Measurements from ENCODE around the gene PLRG1.

The PLRG1 gene

DNA sequence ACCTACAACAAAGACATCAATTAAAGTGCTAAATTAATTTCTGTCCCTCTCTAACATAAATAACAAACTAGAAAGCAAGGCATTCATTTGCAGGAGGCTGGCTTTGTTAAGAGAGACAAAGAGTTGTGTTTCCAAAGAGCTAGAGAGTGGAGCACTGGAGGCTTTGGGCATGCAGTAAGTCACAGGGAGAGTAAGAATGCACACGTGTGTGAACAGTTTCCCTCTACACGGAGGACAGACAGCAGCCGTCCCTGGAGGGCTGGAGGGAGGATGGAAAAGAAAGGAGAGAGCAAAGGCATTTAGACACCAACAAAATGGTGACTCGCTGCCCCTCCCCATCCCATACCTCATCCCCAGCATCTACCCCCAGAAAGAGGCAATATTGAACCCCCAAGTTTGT, 38.2 kb downstream of the PLRG1 start:
- H3K4me1 ChIP-seq (ENCODE audit: insufficient read depth, low read length) = peaks cover 10% of the 10 kb centered on the region
- H3K9ac ChIP-seq (ENCODE audit: low read depth, low read length) = no peak overlapping the region
- H3K36me3 ChIP-seq (ENCODE audit: insufficient read depth, low read length) = no peaks in the 10 kb centered on the region
- 81% methylated on average over 4 of the region's 4 CpGs for WGBS
- no peak overlapping the region for H3K4me3 ChIP-seq (ENCODE audit: low read length)
- no peaks in the 10 kb centered on the region for H3K27me3 ChIP-seq (ENCODE audit: insufficient read depth, low read length)
- no peak overlapping the region for H3K27ac ChIP-seq (ENCODE audit: low read depth, low read length)
- H3K9me3 ChIP-seq (ENCODE audit: insufficient read depth, low read depth, low read length) = no peaks in the 10 kb centered on the region

GRCh38 chr4:154511548-154511947, 38.7 kb downstream of the PLRG1 start:
- Histone ChIP-seq H3K27me3 (ENCODE audit: insufficient read depth, low read length) (no peaks in the 10 kb centered on the region), H3K36me3 (ENCODE audit: insufficient read depth, low read length) (no peaks in the 10 kb centered on the region)
- 75% methylated on average over 2 of the region's 2 CpGs for WGBS

DNA sequence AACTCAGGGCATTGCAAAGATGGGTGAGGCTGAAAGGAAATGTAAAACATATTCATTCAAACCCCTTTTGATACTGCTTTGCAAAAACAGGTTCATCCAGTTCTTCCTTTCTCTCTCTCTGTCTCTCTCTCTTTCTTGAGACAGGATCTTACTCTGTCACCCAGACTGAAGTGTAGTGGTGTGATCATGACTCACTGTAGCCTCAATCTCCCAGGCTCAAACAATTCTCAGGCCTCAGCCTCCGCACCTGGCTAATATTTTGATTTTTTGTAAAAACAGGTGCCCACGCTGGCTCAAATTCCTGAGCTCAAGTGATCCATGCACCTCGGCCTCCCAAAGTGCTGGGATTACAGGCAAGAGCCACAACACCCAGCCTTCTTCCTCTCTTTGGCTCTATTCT, 43.0 kb downstream of the PLRG1 start:
- H3K36me3 ChIP-seq (ENCODE audit: insufficient read depth, low read length) = no peaks in the 10 kb centered on the region
- H3K9me3 ChIP-seq (ENCODE audit: insufficient read depth, low read depth, low read length) = no peaks in the 10 kb centered on the region
- no peaks in the 10 kb centered on the region for H3K27me3 ChIP-seq (ENCODE audit: insufficient read depth, low read length)
- H3K9ac ChIP-seq (ENCODE audit: low read depth, low read length) = no peak overlapping the region
- WGBS = 90% methylated on average over 3 of the region's 3 CpGs
- H3K4me3 ChIP-seq (ENCODE audit: low read length) = no peak overlapping the region
- no peak overlapping the region for H3K27ac ChIP-seq (ENCODE audit: low read depth, low read length)
- H3K4me1 ChIP-seq (ENCODE audit: insufficient read depth, low read length) = peaks cover 5% of the 10 kb centered on the region

More at GRCh38 chr4:154511548-154511947, 38.7 kb downstream of the PLRG1 start:
- H3K4me1 ChIP-seq (ENCODE audit: insufficient read depth, low read length) = peaks cover 10% of the 10 kb centered on the region
- no peak overlapping the region for H3K9ac ChIP-seq (ENCODE audit: low read depth, low read length)
- no peaks in the 10 kb centered on the region for H3K9me3 ChIP-seq (ENCODE audit: insufficient read depth, low read depth, low read length)
- H3K27ac ChIP-seq (ENCODE audit: low read depth, low read length) = no peak overlapping the region
- H3K4me3 ChIP-seq (ENCODE audit: low read length) = no peak overlapping the region

DNA sequence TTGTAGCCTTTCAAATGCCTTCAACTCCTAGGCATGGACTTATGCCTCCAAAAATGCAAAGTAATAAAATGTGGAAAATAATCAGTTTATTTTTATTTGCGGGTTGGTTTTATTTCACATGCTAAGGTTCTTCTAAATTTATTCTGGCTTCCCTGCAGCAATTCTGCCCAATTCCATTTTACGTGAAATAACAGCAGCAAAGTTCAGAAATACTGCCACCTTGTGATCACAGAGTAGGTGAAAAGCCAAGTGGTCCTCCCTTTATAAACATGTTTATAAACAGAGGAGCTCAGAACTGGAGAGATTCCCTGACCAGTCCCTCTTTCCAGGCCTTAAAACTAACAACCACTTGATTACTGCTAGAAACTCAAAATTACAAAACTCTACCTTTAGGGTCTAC, 43.9 kb downstream of the PLRG1 start:
- no peaks in the 10 kb centered on the region for H3K4me1 ChIP-seq (ENCODE audit: insufficient read depth, low read length)
- no peaks in the 10 kb centered on the region for H3K27me3 ChIP-seq (ENCODE audit: insufficient read depth, low read length)
- H3K9me3 ChIP-seq (ENCODE audit: insufficient read depth, low read depth, low read length) = no peaks in the 10 kb centered on the region
- no peak overlapping the region for H3K4me3 ChIP-seq (ENCODE audit: low read length)
- no peaks in the 10 kb centered on the region for H3K36me3 ChIP-seq (ENCODE audit: insufficient read depth, low read length)
- 37% methylated on average over 2 of the region's 2 CpGs for WGBS
- no peak overlapping the region for H3K27ac ChIP-seq (ENCODE audit: low read depth, low read length)
- H3K9ac ChIP-seq (ENCODE audit: low read depth, low read length) = no peak overlapping the region

DNA sequence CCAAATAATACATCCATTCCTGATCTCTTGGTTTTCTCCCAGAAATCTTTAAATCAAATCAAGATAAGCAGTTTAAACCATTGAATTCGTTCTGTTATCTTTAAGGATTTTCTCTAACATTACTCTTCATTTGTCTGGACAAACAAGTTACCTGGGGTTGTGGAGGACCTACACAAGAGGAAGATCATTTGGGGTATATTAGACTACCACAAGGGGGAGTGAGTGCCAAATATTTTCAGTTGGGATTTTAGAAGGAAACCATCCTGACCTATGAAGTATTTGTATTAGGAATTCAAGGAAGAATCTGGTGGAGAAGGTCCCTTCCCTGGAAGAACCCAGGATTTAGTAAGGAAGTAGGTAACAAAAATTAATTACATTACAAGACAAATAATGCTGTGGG, 46.6 kb downstream of the PLRG1 start:
- WGBS = 55% methylated on average over 1 of the region's 1 CpG
- Histone ChIP-seq H3K27me3 (ENCODE audit: insufficient read depth, low read length) (no peaks in the 10 kb centered on the region; the same call in 1 of the 2 replicates), H3K9ac (ENCODE audit: low read depth, low read length) (no peak overlapping the region), H3K4me1 (ENCODE audit: insufficient read depth, low read length) (no peaks in the 10 kb centered on the region), H3K36me3 (ENCODE audit: insufficient read depth, low read length) (no peaks in the 10 kb centered on the region), H3K9me3 (ENCODE audit: insufficient read depth, low read depth, low read length) (no peaks in the 10 kb centered on the region), H3K4me3 (ENCODE audit: low read length) (no peak overlapping the region), H3K27ac (ENCODE audit: low read depth, low read length) (no peak overlapping the region)

- Histone ChIP-seq H3K27me3 (ENCODE audit: insufficient read depth, low read length) (no peaks in the 10 kb centered on the region; the same call in 1 of the 2 replicates), H3K36me3 (ENCODE audit: insufficient read depth, low read length) (no peaks in the 10 kb centered on the region), H3K4me3 (ENCODE audit: low read length) (no peak overlapping the region), H3K27ac (ENCODE audit: low read depth, low read length) (no peak overlapping the region), H3K4me1 (ENCODE audit: insufficient read depth, low read length) (no peaks in the 10 kb centered on the region), H3K9me3 (ENCODE audit: insufficient read depth, low read depth, low read length) (no peaks in the 10 kb centered on the region), H3K9ac (ENCODE audit: low read depth, low read length) (no peak overlapping the region)
- 89% methylated on average over 6 of the region's 6 CpGs for WGBS
Measured at GRCh38 chr4:154502111-154502510, 48.1 kb downstream of the PLRG1 start.

DNA sequence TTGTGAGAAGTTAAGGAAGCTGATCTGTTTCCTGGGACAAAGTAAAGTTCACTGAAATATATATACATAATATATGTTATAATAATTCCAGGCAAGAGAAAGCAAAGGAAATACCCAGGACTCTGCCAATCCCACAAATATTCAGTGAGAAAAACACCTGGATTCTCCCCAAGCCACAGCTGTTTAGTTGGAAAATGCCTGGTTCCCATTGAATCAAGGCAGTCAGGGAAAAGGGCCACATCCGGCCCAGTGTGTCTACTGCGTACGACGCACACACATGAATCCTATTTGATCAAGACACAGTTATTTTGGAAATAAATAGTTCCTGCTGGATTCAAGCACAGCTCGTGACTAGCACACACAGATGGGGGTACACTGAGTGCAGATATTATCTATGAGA, 52.3 kb downstream of the PLRG1 start:
- 97% methylated on average over 5 of the region's 5 CpGs for WGBS
- Histone ChIP-seq H3K4me3 (ENCODE audit: low read length) (no peak overlapping the region), H3K9me3 (ENCODE audit: insufficient read depth, low read depth, low read length) (no peaks in the 10 kb centered on the region), H3K27ac (ENCODE audit: low read depth, low read length) (no peak overlapping the region), H3K9ac (ENCODE audit: low read depth, low read length) (no peak overlapping the region), H3K4me1 (ENCODE audit: insufficient read depth, low read length) (no peaks in the 10 kb centered on the region), H3K36me3 (ENCODE audit: insufficient read depth, low read length) (no peaks in the 10 kb centered on the region), H3K27me3 (ENCODE audit: insufficient read depth, low read length) (peaks cover 16% of the 10 kb centered on the region)

DNA sequence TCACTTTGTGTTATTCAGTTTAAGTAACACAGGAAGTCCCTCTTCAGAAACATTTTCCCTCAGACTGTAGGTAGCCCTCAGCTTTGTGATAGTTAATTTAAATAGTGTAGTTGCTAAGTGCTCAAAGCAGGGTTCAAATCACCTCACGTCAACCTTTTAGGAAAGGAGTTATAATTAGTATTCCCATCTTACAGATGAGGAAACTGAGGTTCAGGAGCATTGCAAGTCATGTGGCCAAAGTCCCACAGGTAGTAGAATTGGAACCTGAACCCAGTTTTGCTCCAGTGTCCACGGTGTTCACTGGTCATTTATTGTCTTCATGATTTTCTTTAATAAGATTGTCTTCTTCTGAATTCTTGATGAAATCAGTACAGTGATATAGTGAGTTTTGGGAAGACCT, 54.3 kb downstream of the PLRG1 start:
- Histone ChIP-seq H3K4me3 (ENCODE audit: low read length) (no peak overlapping the region), H3K9me3 (ENCODE audit: insufficient read depth, low read depth, low read length) (no peaks in the 10 kb centered on the region), H3K27ac (ENCODE audit: low read depth, low read length) (no peak overlapping the region), H3K27me3 (ENCODE audit: insufficient read depth, low read length) (peaks cover 36% of the 10 kb centered on the region), H3K9ac (ENCODE audit: low read depth, low read length) (no peak overlapping the region), H3K36me3 (ENCODE audit: insufficient read depth, low read length) (no peaks in the 10 kb centered on the region), H3K4me1 (ENCODE audit: insufficient read depth, low read length) (no peaks in the 10 kb centered on the region)
- WGBS = 89% methylated on average over 2 of the region's 2 CpGs

DNA sequence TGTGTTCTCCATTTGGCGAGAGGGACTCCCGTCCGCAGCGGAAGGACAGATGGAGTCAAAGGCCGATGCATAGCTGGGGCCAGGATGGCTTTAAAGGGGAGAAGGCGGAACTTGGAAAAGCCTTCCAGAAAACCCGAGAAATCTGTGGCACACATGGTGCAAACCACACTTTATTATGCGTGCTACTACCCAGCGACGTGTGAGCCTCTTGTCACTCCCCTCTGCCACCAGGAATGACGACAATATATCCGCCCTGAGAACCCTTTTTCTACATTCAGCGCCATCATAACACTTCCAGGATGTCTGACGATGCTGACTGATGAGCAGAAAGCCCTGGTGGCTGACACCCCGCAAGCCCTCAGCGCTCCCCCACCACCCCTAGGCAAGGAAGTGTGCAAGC, 57.9 kb downstream of the PLRG1 start:
- H3K27ac ChIP-seq (ENCODE audit: low read depth, low read length) = no peak overlapping the region
- 40% methylated on average over 16 of the region's 16 CpGs for WGBS
- peaks cover 70% of the 10 kb centered on the region for H3K27me3 ChIP-seq (ENCODE audit: insufficient read depth, low read length)
- no peak overlapping the region for H3K9ac ChIP-seq (ENCODE audit: low read depth, low read length)
- no peaks in the 10 kb centered on the region for H3K4me1 ChIP-seq (ENCODE audit: insufficient read depth, low read length)
- H3K9me3 ChIP-seq (ENCODE audit: insufficient read depth, low read depth, low read length) = no peaks in the 10 kb centered on the region
- H3K36me3 ChIP-seq (ENCODE audit: insufficient read depth, low read length) = no peaks in the 10 kb centered on the region
- peak overlapping the region; percentile 64 for H3K4me3 ChIP-seq (ENCODE audit: low read length)

DNA sequence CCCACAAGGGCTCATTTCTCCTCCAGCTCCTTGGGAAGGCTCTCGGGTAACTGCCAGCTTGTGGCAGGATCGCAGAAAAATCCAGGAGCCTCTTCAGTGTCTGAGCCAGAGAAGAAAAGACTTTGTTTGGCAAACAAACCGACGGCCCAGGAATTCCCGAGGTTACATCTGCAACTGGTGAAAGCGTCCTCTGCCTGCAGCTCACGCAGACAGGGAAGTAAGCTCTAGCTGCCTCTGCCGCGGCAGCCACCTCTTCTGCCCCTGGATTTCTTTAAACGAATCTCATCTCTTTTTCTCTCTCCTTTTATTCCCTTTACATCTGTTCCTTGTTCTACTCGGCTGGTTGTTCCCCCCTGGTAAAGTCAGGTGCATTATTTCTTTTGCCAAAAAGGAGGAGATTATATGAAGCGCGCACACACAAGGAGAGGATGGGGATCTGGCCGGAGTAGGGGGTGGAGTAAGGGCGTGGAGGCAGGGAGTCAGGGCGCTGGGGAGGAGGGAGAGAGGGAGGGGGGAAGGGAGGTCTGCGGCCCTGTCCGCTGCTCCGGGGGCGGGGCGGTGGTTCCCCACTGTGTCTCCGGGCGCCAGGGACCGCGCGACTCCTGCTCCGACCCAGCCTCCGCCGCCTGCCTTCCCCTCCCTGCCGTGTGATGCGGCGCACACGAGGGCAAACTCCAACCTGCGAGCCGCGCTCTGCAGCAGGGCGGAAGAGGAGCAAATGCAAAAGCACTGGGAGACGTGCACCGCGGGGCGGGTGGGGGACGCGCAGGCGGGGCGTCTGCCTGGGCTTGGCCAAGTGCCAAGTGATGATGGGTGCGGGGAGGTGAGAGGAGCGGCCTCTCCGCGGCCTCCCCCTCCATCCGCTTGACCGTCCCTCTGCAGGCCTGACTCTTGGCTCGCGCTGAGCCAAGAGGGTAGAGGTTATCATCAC, 58.6 kb downstream of the PLRG1 start, which contains the start of gene DCHS2:
Gene DCHS2, minus strand, starts transcription at position 459 of the 931 bp plus-strand sequence. Its CDS starts 444 bp downstream, at position 15.
- H3K9me3 ChIP-seq (ENCODE audit: insufficient read depth, low read depth, low read length) = no peaks in the 10 kb centered on the region
- H3K4me1 ChIP-seq (ENCODE audit: insufficient read depth, low read length) = no peaks in the 10 kb centered on the region
- H3K36me3 ChIP-seq (ENCODE audit: insufficient read depth, low read length) = no peaks in the 10 kb centered on the region
- H3K27me3 ChIP-seq (ENCODE audit: insufficient read depth, low read length) = peaks cover 76% of the 10 kb centered on the region
- WGBS = under 1% methylated on average over 53 of the region's 53 CpGs
- no peak within 1 kb of the TSS for H3K9ac ChIP-seq (ENCODE audit: low read depth, low read length)
- H3K27ac ChIP-seq (ENCODE audit: low read depth, low read length) = no peak within 1 kb of the TSS
- peak within 1 kb of the TSS; percentile 64 for H3K4me3 ChIP-seq (ENCODE audit: low read length)

- no peaks in the 10 kb centered on the region for H3K36me3 ChIP-seq (ENCODE audit: insufficient read depth, low read length)
- H3K4me1 ChIP-seq (ENCODE audit: insufficient read depth, low read length) = no peaks in the 10 kb centered on the region
- 3% methylated on average over 76 of the region's 76 CpGs for WGBS
- H3K9ac ChIP-seq (ENCODE audit: low read depth, low read length) = no peak overlapping the region
- H3K27me3 ChIP-seq (ENCODE audit: insufficient read depth, low read length) = peaks cover 85% of the 10 kb centered on the region
- H3K27ac ChIP-seq (ENCODE audit: low read depth, low read length) = no peak overlapping the region
- no peaks in the 10 kb centered on the region for H3K9me3 ChIP-seq (ENCODE audit: insufficient read depth, low read depth, low read length)
- peak overlapping the region; percentile 64 for H3K4me3 ChIP-seq (ENCODE audit: low read length)
Measured at GRCh38 chr4:154490583-154491340, 59.4 kb downstream of the PLRG1 start.
